Measurements from ENCODE around the gene FAM168A.

DNA sequence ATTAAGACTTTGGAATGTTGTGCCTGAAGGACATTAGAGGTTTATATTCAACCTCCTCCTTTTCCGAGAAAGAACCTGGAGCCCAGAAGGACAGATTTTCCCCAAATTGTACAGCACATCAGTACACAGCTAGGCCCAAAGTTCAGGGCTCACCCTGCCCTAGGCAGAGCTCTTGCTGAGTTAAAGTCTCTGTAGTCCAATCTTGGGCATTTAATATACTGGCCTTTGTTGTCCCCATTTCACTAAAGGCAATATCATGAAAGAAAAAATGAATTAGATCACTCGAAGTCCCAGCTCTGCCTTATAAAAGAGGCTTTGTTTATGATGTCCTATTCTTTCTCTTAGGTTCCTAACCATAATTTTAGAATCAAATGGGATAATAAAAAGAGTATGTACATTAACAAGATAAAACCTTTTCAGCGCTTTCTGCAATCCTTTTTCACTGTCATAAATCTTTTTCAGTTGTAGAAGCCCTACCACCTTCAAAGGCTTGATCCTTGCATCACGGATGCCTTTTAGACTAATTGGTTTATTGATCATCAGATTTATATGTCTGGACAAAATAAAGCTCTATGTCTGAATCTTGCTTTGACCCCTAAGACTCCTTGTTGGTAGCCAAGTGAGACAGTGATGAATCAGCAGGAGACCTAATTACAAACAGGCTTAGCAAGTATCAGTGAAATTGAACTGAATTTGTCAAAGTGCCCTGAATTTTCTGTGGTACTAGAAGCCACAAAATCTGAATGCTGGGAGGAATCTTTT lies 181.9 kb downstream of the FAM168A start:
- no peak for TF ChIP-seq CTCF (IDR thresholded peaks at IDR 0.05; ENCODE audit: low read depth, low read length)
- no peak for TF ChIP-seq POLR2A (IDR thresholded peaks at IDR 0.05; ENCODE audit: extremely low read depth, insufficient read length)
